GM12875 (cell line): ENCODE results near the gene DNAH7.
"Not testable (repeated sequence)": the region's sequence is repeated elsewhere in the genome, so short reads cannot be mapped to it uniquely, and the experiment has no call there.

ENCODE experiments used
- H3K4me3 ChIP-seq: one replicate; pipeline ENCODE4 v1.5.1; 2011; ENCODE audit warnings: low read depth, low read length, control low read depth
- TF ChIP-seq, protein P1 (sequence below): IDR thresholded peaks from 2 replicates; pipeline ENCODE4 v1.5.1; 2011; ENCODE audit warnings: low read depth, mild to moderate bottlenecking, control low read depth, inconsistent platforms, low read length, moderate library complexity, borderline replicate concordance; ENCODE audit not compliant: insufficient read depth

DNAH7 gene

DNA sequence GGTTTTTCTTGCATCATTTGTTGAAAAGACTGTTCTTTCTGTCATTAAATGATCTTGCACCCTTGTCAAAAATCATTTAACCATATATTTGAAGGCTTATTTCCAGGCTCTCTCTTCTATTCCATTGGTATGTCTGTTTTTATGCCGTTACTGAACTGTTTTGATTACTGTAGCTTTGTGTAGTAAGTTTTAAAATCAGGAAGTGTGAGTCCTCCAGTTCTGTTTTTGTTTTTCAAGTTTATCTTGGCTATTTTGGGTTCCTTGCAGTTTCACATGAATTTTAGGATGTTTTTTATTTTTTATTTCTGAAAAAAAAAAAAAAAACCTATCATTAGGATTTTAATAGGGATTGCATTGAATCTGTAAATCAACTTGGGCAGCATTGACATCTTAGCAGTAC is 372.6 kb downstream of the DNAH7 start:
- TF ChIP-seq, protein P1, sequence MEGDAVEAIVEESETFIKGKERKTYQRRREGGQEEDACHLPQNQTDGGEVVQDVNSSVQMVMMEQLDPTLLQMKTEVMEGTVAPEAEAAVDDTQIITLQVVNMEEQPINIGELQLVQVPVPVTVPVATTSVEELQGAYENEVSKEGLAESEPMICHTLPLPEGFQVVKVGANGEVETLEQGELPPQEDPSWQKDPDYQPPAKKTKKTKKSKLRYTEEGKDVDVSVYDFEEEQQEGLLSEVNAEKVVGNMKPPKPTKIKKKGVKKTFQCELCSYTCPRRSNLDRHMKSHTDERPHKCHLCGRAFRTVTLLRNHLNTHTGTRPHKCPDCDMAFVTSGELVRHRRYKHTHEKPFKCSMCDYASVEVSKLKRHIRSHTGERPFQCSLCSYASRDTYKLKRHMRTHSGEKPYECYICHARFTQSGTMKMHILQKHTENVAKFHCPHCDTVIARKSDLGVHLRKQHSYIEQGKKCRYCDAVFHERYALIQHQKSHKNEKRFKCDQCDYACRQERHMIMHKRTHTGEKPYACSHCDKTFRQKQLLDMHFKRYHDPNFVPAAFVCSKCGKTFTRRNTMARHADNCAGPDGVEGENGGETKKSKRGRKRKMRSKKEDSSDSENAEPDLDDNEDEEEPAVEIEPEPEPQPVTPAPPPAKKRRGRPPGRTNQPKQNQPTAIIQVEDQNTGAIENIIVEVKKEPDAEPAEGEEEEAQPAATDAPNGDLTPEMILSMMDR: no peak
- no peak overlapping the region for H3K4me3 ChIP-seq

DNA sequence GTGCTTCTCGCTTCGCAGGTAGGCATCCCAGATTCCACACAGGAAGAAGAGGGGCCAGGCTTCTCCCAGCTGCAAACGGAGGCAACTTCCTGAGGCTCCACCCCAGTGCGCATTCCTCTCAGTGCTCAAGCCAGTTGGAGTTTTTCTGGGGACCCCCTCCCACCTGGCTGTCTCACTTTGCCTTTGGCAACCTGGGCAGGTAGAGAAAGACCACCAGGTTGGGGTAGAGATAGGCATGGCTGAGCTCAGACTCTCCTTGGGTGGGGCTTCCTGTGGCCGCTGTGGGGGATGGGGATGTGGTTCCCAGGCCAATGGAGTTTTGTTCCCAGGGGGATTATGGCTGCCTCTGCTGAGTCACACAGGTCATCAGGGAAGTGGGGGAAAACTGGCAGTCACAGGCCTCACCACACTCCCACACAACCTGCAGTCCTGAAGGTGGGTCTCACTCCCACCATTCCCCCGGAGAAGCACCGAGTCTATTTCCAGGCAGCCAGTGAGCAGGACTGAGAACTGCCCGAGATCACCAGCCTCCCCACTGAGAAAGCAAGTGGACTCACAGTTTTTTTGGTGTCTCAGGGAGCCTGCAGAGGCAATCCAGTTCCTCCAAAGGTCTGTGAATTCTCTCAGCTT is 373.5 kb downstream of the DNAH7 start:
- no peak overlapping the region for H3K4me3 ChIP-seq
- TF ChIP-seq, protein P1: no peak

GRCh38 chr2:195694553-195694952 is 374.1 kb downstream of the DNAH7 start:
- TF ChIP-seq, protein P1: no peak

DNA sequence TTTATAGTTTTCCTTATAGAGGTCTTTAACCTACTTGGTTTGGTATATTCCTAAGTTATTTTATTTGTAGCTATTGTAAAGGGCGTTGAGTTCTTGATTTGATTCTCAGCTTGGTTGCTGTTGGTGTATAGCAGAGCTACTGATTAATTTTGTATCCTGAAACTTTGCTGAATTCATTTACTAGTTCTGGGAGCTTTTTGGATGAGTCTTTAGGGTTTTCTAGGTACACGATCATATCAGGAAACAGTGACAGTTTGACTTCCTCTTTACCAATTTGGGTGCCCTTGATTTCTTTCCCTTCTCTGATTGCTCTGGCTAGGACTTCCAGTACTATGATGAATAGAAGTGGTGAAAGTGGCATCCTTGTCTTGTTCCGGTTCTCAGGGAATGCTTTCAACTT is 376.1 kb downstream of the DNAH7 start:
- not testable (repeated sequence) for H3K4me3 ChIP-seq

More at GRCh38 chr2:195694553-195694952, 374.1 kb downstream of the DNAH7 start:
- H3K4me3 ChIP-seq: no peak overlapping the region
